ENCODE results near the gene TMEM132C.

Gene TMEM132C

DNA sequence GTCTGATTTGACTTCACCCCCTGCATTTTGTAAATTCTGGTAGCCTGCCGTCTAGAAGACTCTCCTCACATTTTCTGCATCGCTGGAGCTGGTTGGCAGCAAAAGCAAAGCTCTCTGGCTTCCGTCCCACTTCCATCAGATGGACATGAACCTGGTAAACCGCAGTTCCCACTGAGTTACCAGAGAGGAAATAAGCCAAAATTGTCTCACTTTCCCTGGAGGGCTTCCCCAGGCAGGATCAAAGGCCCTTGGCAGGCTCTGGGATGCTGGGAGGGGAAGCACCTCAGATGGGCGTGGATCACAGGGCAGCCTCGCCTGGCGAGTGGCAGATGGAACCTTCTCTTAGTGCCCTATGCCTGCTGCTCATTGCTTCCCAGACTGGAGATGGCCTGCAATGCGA is 243.5 kb downstream of the TMEM132C start:
- no peak for DNase-seq

DNA sequence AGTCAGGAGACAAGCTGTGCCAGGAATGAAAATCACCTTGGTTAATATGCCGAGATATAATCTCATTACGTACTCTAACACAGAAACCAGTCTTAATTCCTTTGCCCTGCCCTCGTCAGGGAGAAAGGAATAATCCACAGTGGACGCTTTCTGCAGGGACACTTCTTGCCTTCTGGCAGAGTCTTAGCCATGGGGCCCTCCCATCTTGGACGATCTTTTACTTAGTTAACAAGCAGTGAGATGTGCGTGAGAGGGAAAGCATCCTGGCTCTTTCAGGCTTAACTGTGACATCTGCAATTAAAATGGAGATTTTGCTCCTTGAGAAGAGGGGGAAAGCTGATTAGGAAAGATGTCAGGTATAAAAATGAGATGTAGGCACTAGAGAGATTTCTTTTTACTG is 246.4 kb downstream of the TMEM132C start:
- no peak for DNase-seq

DNA sequence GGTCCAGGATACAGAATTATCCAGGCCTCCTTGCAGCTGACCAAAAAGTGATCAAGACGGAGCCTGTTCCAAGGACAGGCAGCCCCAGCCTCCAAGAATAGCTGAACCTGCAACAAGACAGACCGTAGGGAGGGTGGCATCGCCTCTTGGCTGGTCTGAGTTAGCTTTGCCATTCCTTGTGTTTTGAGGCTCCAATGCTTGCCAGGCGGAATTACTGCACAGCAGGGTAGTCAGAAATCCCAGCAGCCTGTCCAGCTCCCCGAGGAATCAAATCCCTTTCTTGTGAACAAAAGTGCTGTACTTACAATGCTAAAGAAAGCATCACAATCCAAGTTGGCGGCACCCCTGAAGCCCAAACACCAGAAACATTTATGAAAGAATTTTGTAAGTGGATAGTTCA is 246.9 kb downstream of the TMEM132C start:
- no peak for DNase-seq

DNA sequence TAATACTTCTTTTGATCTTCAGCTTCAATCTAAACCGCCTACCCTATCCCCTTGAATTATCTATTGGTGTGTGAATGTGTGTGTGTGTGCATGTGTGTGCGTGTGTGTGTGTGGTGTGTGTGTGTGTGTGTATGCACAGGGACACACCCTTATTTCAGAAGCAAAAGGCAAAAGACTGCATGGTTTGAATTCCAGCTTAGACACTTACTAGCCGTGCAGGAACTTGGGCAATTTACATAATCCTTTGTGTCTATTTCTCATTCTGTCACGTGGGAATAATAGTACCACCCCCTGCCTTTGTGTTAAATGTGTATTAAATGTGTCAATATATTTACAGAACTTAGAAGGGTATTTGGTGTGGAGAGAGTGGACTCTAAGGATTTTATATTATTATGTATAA is 251.7 kb downstream of the TMEM132C start:
- no peak for DNase-seq

DNA sequence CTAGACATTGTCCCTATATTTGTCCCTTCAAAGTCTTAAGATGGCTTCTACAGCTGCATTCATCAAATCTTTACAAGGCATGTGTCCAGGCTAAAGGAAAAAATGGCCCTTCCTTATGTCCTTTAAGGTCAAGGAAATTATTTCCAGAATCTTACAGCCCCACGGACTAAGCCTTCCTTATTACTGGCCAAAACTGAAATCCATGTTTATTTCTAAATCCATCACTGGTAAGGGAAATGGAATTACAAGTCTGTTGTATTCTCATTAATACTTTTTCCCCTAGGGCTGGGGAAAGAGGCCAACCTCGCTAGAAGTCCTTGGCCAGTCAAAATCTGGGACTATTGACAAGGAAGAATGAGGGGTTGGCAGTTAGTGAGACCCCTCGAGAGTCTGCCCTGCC is 252.5 kb downstream of the TMEM132C start:
- no peak for DNase-seq

DNA sequence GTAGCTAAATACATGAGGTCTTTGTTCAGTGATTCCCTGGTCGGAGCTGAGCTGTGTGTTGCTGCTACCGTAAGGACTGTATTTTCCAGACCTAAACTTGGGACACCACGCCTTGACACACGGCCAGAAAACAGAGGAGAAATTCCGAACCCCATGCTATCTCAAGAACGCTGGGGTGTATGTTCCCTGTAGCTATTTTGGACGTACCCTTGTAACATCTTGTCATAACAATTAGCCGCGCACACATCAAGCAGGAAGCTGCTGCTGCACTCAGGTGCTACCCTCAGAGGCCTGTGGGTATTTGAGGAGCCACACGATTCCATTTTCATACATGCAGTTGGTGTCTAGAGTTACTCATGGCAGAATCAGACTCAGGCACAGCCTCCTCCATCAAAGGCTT is 255.0 kb downstream of the TMEM132C start:
- DNase-seq, result no peak

DNA sequence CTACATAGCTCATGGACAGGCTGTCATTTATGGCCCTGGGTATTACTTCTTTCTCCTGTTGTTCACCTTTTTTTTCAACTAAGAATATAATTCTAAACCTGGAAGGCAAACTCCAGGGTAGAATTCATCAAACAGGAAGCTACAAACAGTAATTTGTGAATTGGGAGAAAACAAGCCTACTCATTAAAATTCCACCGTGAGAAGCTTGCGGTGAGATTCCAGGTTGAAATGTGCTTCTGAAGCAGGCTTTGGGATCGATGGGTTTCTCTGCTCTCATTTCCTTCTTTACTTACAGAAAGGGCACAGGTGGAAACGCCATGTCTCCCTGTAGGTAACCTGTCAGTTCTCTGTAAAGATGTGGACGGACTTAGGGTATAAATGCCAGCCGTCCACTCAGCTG is 257.5 kb downstream of the TMEM132C start:
- DNase-seq, result no peak

DNA sequence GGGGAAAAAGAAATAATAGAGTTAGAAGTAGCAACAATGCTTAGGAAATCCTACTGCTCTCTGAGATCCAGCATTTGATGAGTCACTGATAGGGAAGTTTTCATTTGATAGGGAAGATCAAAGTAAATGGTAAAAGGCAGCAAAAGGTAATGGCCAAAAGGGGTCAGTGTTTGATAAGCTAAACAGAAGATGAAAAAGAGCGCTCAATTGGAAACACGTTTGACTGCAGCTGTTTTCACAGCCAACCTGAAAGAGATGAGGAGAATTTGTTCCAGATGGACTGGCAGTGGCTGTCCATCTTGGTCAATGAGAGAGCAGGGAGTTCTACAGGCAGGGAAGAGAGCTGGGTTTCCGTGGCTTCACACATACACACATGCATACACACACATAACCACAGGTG is 264.2 kb downstream of the TMEM132C start:
- DNase-seq, result no peak

DNA sequence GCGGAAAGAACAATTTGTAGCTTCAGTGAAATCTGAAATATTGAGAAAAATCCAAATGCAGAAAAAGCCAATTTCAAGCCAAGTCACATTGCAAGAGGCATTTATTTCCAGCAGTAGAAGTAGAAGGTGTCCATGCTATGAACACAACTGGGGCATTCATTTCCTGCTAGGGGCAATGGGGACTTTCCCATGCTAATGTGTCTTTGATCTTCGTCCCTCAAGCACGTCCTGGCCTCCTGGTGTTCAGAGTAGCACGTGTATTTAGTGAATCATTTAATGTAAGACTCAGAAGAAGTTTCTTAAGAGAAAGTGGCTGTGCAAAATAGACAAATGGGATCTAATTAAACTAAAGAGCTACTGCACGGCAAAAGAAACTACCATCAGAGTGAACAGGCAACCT is 267.9 kb downstream of the TMEM132C start:
- DNase-seq, result no peak

DNA sequence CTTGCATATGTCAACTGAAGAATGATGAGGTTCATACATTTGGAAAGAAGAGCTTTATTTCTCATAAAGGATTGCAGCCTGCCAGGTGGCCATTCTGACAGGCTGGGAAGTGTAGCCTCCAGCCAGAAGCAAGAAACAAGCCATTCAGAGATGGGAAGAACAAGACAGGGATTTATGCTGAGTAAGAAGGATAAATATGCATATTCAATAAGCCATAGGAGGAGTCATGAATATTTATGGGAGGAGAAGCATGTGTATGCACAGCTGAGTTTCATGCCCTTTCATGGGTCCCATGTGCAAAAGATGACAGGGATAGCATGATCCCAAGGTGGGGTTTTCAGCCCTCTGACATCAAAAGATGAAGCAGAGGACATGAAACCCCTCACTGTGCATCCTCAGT is 269.8 kb downstream of the TMEM132C start:
- DNase-seq, result no peak

DNA sequence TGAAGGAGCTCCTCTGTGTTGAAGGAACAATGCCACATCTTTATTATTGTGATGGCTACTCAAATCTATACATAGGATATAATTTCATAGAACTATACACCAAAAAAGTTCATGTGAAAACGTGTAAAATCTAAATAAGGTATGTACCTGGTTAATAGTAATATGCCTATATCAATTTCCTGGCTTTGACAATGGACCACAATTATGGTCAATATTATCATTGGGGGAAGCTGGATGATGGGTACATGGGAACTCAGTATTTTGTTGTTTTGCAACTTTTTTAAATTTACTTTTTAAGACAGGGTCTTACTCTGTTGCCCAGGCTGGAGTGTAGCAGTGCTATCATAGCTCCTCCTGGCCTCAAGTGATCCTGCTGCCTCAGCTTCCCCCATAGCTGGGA is 270.7 kb downstream of the TMEM132C start:
- no peak for DNase-seq

DNA sequence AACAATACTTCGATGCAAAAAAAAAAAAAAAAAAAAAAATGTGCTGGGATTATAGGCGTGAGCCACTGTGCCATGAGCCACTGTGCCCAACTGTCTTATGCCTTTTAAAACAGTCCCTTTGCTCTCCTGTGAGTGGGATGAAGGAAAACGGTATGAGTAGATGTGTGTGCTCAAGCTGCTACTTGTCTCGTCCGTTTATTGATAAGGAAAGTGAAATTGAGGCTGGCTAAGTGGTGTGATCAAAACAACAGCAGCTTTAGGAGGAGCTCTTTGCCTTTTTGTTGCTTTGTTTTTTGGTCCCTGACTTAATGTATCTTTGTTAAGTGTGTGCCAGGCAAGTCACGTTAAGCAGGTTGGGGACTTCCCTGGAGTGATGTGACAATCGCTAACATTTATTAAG is 275.9 kb downstream of the TMEM132C start:
- DNase-seq, result no peak

DNA sequence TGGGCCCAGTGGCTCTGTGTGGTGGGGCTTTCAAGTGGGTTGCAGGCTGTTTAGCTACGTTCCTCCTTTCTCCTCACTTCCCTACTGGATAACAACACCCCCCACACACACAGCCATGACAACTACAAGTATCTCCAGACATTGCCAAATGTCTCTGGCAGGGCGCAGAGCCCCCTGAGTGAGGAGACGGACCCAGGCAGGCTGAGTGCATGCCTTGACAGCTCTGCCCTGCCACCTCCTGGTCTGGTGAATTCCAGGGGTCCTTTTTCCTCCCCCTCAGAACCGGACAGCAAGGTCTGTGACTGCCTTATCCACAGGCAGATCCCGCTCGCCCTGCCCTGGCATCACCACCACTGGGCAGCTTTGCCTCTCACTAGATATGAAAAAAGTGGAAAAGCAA is 276.5 kb downstream of the TMEM132C start:
- DNase-seq, result no peak

DNA sequence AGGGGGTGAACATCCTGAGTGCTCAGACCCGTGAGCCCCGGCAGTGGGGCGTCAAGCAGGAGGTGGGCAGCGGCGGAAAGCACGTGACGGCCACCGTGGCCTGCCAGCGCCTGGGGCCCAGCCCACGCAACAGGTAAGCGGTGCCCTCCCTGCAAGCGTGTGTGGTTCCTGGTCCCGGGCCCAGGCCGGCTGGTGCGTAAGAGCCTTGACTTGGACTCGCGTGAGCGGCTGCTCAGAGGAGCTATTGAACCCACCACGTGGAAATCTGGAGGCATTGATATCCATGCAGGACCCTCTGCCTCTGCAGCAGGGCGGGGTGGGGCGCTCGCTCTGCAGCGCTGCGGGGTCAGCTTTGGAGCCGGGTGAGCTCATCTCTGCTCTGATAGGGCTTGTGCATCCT is 277.0 kb downstream of the TMEM132C start:
- no peak for DNase-seq

DNA sequence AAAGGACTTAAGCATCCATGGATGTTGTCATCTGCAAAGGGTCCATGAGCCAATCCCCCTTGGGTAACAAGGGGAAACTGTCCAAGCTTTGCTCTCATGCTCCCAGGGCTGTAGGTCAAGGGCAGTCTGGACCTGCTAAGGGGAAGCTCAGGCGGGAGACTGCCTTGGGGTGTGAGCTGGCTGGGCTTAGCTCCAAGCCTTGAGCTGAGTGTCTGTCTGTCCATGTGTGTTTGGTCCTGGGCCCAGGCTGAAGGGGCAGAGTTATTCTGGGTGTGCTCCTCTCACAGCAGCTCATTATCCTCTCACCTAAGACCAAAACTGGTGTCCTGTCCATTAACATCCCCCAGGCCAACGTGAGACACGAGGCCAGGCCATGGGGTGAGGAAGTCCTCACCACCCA is 282.0 kb downstream of the TMEM132C start:
- DNase-seq, result no peak

DNA sequence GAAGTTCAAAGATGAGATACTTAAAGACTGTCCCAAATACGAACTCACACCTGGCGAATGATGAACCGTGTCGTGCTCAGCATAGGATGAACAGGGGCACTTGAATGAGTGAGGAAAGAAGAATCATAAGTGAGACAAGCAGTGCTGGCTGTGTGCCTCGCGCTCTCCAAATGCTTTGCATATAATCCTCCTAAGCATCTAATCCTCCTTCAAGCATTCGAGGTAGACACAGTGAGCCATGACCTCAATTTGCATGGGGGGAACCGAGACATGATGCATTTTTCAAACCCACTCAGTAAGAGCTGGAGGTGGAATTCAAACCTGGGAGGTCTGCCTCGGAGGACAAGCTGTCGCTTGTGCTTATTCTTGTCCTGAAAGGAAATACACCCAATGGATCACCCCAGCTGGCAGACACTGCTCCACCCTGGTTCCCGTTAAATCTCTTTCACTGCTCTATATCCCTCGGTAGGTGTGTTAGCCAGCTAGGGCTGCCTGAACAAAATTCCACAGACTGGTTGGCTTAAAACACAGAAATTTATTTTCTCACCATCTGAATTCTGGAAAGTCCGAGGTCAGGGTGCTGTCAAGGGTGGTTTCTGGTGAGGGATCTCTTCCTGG is 282.7 kb downstream of the TMEM132C start:
- no peak for DNase-seq

DNA sequence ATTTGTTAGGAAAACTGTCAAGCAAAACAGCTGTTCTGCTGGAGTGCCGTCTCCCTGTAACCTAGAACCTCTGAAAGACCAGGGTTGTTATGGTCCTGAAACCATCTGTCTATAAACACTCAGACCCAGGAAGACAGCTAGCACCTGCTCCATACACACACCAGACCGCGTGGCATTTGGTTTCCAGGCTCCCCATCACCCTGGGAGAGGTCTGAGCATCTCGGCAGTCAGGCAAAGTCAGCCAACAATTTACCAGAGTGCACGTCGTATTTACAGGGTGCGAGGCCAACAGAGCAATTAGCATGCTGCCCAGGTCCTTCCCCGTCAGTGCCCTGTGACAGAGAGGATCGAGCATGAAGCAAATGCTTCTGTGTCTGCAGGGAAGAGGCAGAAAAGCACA is 284.3 kb downstream of the TMEM132C start:
- no peak for DNase-seq

DNA sequence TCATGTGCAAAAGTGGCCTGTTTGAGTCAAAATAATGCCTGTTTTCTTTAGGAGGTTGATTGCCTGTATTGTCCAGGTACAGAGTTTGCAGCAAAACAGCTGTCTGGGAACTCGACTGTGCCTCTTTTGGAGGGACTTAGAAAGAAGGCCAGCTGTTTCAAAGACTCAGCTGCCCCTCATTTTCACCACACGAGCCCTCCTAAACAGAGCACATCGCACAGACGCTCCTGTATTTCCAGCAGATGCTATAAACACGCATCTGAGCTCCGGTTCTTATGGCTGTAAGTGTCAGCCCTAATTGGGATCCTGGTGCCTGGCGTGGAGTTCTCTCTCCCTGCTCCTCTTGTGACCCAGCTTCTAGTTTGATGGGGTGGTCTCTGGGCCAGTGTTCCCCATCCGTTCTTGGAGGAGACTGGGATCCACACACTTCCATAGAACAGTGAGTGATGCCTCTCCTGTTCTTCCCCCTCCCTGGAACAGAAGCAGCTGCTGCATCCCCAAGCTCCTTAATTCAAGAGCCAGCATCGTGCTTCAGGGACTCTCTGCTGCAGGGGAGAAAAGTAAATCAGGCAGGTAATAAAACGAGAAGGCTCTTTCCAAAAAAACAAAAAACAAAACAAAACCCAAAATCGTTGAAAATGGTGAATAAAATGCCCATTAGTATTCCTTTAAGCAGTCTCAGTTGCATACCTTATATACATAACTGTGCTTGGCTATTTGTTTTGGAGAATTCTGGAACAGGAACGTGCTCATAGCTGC is 287.8 kb downstream of the TMEM132C start:
- DNase-seq, result no peak

DNA sequence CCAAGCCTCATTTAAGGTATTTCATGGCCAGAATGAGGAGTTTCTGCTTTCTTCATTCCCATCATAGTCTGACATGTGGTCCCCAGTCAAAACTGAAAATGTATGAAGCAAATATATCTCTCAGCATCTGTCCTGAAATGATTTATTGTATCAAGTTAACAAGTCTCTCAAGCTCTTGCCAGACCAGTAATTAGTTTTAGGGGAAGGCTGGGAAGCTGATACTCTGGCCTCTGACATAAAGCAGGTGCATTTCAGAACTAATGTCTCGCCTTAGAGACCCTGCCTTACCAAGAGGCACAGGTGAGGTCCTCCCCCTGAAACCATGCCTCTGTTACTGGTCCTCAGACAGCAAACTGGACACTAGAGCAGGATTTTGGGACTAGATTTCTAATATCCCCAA is 290.3 kb downstream of the TMEM132C start:
- no peak for DNase-seq

DNA sequence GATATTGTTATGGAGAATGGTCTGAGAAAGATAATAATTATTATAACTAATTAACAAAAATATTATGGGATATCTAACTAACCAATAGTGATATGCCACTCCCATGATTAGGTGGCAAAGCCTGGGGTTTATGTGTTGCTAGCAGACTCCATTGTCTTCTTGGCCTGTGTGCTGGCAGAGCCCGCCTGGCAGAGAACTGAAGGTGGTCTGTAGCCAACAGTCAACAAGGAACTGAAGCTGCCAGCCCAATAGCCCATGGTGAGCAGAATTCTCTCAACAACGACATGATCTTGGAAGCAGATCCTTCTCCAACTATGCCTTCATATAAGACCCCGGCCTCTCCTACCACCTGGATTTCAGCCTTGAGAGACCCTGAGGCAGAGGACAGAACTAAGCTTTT is 298.0 kb downstream of the TMEM132C start:
- no peak for DNase-seq

DNA sequence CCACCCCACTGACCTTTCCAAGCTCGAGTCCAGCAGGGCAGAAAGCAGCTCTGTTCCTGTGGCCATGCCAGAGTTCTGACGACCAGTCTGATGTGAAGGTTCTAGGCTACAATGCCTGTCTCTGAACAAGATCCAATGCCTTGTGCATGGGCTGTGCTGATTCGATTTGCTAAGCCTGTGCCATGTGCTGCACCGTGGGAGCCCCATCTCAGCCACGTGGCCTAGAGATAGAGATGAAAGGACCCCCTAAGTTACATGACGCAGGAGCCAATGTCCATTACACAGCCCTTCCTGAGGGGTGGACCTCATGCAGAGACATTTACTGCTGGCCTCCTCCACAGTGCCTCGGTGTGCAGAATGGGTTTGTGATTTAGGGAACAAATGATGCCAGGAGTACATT is 300.8 kb downstream of the TMEM132C start:
- no peak for DNase-seq

DNA sequence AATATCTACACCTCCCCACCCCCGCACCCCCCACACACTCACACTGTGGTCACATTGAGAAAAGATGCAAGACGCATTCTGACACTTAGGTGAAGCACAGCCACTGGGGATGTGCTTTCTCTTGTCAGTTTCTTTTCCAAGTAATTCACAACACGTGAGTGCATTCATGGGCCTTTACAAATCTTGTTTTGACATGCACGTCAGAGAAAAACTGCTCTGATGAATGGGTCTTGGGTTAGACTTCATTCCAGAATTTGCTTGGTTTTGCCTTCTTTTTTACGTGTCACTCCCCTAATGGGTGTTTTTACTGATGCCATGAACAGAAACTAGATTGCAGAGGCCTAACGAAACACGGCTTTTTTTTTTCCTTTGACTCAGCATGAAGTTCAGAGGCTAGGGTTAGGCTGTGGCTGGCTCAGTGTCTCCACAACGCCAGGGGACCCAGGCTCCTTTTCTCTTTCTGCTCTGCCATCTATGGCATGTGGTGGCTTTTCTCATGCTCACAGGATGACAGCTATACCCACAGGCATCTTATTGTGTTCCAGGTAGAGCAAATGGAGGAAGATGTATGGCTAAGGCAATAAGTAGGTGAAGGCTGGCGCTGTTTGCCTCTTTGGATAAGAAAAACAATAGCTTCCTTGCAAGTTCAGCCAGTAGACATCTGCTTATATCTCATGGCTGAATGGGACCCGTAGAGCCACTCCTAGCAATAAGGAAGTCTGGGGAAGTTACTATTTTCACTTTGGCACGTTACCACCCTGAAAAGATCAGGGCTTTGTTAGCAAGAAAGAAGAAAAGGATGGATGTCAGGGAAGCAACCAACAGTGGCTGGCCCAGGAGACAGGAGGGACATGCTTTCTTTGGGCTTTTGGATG is 303.5 kb downstream of the TMEM132C start:
- no peak for DNase-seq

DNA sequence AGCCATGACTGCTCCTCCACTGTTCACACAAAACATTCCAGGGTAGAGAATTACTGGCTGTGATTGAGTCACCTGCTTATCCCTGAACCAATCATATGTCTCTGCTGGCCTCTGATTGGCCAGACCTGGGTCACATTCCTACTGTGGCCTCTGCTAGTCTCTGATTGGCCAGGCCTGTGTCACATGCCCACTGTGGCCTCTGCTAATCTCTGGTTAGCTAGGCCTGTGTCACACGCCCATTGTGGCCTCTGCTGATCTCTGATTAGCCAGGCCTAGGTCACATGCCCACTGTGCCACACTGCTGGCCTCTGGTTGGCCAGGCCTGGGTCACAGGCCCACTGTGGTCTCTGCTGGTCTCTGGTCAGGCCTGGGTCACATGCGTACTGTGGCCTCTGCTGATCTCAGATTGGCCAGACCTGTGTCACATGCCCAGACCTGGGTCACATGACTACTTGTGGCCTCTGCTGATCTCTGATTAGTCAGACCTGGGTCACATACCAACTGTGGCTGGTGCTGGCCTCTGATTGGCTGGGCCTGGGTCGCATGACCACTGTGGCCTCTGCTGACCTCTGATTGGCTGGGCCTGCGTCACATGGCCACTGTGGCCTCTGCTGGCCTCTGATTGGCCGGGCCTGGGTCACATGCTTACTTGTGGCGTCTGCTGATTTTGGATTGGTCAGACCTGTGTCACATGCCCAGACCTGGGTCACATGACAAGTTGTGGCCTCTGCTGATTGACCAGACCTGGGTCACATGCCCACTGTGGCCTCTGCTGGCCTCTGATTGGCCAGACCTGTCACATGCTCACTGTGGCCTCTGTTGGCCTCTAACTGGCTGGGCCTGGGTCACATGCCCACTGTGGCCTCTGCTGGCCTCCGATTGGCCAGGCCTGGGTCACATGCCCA is 305.2 kb downstream of the TMEM132C start:
- DNase-seq, result no peak

Measured in NCI-H2227 treated with DMSO at 0.1 percent for 48 hours (cell line).